IPS-NIHi7 (cell line): ENCODE data around the gene ZFP36L1.
"Not testable (repeated sequence)": the region's sequence is repeated elsewhere in the genome, so short reads cannot be mapped to it uniquely, and the experiment has no call there.

ENCODE experiments used
- DNase-seq: peaks from one replicate; pipeline ENCODE4 v3.0.0; 2012; ENCODE audit warnings: mixed read lengths; ENCODE audit errors: extremely low spot score

The ZFP36L1 gene

DNA sequence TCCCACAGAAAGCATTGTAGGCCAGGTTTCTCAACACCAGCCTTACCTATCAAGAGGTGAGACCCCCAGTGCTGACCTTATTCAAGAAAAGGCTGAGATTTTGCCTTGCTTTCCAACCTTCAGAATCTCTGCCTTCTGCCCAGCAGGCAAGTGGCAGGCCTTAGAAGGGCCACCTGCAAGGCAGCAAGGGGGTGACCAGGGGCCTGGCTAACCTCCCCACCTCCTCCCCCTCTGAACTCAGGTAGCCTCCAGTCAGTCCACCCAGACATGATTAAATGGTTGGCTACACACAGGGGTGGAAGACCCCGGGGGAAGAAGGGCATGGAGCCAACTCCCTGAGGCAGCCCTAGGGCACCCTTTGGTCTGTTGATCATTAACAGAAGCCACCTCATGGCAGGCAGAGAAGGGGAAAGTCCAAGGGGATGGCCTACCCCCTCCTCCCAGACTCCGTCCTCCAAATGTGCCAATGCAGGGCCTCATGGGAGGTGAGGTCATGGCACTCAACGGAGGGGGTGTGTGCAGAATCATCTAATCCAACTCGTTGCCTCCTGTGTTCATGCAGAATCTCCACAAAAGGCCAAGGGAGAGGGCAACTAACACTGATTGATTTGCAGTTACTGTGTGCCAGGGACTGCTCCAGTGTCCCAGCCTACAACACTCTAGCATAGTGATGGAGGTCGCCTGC, 8.5 kb downstream of the ZFP36L1 start:
- DNase-seq, result no peak

GRCh38 chr14:68783408-68784225, 9.2 kb downstream of the ZFP36L1 start:
- DNase-seq, result no peak

GRCh38 chr14:68782091-68782981, 10.5 kb downstream of the ZFP36L1 start:
- no peak for DNase-seq

DNA sequence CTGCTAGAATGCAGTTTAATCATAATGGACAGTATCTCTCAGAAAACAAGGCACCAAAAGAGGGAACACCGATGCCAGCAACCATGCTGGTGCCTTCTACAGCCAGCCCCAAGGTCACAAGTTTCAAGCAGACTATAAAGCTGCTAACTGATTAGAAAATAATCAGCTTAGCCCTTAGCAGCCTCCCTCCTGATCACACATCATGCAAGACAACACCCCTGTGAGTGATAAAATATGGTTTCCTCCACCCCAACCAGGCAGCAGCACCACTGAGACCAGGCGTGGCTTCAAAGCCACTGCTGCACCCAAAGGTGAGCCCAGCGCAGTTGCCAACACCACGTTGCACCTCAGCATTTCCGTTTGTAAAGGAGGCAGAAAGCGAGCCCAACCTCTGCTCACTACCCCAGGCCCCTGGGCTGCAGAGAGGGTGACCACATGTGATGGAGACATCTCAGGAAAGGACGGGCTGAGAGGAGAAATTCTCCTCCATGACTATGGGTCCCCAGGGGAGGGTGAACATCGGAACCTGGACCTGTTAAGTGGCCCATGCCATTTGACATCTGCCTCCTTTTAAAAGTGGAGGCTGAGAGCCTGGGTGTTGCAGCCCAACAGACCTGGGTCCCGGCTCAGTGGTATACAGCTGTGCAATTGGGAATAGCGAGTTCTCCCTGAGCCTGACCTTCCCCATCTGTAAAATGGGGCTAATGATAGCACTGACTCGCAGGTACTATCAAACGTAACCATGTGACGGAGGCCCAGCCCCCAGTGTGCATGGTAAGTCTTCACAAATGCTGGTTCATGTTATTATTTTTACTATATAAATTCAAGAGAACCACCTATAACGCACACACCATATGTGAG, 11.5 kb downstream of the ZFP36L1 start:
- no peak for DNase-seq

GRCh38 chr14:68780358-68781160, 12.3 kb downstream of the ZFP36L1 start:
- DNase-seq, result no peak

- no peak for DNase-seq
Observed at GRCh38 chr14:68779761-68780323, 13.0 kb downstream of the ZFP36L1 start.

- no peak for DNase-seq
Observed at GRCh38 chr14:68777644-68778043, 15.2 kb downstream of the ZFP36L1 start.

DNA sequence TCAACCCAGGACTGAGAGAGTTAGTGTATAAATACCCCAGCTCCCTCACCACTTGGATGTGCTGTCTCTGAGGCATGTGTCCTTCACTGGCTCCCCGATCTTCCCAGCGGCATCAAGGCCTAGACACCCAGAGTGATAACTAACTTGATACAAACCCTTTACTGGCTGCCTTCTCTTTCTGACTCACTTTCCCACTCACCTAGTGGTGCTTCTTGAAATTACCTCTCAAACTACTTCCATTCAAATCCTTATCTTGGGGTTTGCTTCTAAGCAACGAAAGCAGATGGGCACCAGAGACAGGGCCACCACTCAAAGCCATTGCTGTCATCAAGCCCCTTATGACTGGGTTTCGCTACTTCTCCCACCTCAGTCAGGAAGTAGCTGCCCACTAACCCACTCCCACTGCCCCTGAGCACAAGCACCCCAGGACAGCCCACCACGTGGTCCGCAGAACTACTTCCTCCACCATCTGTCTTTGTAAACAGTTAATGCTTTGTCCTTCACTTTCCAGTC, 17.2 kb downstream of the ZFP36L1 start:
- DNase-seq, result no peak

DNA sequence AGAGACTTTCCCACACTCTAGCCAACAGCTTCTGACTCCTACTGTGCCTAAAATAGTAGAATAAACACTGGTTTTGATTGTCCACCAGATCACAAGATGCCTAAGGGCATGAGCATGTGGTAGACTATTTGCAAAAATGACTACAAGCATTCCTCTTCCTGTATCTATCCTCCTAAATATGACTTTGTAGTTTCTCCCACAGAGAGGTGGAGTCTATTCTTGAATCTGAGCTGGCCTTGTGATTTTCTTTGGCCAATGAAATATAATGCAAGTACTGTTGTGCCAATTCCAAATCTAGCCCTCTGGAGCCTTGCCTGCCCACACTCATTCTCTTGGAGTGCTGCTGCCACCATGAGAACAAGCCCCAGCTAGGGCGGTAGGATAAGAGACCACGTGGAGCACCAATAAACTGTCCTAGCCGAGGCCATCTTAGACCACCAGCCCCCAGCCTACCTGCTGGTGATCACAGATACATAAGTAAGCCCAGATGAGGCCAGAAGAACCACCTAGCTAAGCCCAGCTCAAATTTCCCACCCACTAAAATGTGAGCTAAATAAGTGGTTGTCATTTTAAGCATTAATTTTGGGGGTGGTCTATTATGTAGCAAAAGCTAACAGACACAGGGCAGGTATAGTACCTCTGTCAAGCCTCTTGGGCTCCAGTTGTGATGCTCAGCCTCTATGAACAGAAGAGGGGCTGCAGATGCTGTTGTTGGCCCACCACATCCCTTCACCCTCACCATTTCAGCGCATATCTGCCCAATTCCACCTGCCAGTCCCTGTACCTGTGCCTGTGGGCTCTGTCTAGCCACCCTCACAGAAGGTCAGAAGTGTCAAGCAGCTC, 17.9 kb downstream of the ZFP36L1 start:
- no peak for DNase-seq

GRCh38 chr14:68772761-68773381, 20.0 kb downstream of the ZFP36L1 start:
- DNase-seq, result no peak

- no peak for DNase-seq
Observed at GRCh38 chr14:68771631-68772030, 21.2 kb downstream of the ZFP36L1 start.

DNA sequence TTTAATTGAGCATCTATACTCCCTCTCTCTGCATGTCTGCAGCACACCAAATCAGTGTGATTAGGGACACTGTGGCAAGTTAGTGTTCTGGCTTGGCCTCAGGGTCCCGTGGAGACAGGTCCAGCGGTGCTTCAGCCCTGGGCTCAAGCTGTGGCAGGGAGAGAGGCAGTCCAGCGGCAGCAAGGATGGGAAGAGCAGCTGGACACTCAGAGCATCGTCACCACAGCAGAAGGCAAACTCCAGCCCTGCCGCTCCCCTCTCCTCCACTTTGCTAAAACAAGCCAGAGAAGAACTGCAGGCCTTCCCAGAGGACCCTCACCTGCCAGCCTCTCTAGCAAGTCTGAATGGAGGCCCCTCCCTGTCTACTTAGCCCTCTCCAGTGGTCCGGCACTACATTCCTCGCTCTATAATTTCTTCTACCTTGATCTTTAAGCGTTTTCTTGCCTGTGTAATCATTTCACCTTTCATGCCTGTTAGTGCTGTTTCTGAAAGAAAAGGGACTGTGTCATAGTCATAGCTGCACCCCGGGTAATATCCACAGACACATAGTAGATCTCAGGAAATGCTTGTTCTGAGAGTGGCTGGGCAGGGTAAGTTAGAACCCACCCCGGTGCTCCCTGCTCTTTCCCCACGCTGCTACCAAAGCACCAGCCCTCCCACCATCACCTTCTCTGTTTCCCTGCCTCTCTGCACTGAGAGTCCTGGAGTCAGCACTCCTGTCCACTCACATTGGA, 22.1 kb downstream of the ZFP36L1 start:
- DNase-seq, result no peak

DNA sequence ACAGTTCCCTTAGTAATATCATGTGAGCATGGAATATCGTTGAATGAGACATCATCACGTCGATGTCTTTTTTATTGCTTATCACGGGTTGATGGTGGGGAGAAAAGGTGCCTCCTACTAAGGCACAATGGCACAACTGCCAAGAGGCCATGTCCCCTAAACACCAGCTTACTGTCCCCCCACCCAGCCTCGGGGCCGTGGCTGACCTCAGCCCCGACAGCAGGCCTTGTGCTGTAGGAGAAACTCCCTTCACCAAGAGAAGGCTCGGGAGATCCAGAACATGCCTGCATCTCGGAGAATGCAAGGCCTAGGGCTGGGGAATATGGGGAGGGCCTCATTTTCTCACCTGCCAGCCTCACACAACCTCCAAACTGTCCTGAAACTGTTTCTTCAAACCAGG, 22.8 kb downstream of the ZFP36L1 start:
- DNase-seq, result no peak

DNA sequence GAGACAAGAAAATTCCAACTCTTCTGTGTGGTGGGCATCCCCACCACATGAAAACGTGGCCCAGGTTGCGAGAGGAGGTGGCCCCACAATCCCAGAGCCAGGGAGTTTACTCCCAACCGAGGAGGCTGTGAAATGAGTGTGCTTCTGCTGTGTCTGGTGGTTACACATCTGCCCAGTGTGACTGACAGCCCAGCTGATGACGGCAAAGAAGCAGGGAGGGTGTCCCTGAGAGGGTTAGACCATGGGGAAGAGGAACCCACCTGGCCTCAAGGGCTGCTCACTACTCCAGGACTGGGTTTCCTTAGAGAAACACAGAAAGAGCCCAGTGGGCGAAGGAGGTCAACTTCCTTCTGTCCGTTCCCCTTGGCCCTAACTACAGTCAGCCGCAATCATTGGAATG, 24.6 kb downstream of the ZFP36L1 start:
- DNase-seq, result no peak

GRCh38 chr14:68767248-68767645, 25.6 kb downstream of the ZFP36L1 start:
- DNase-seq, result no peak

GRCh38 chr14:68766299-68767247, 26.3 kb downstream of the ZFP36L1 start:
- DNase-seq, result no peak

GRCh38 chr14:68763843-68764242, 29.0 kb downstream of the ZFP36L1 start:
- DNase-seq, result not testable (repeated sequence)
